ENCODE measurements around the gene CEACAM7. TPM values are rescaled to one million over a fixed set of nuclear protein-coding genes. Genes with fewer than 3 reads are reported as not detected.
A peak's percentile ranks its signal among the peaks of the same experiment; 100 is the strongest.

CEACAM7 gene
- 3.4 TPM for total RNA-seq

- Histone ChIP-seq H3K4me3 (no peak within 1 kb of the TSS), H3K27me3 (no peaks in the 10 kb centered on the region), H3K36me3 (no peaks in the 10 kb centered on the region), H3K9me3 (no peaks in the 10 kb centered on the region), H3K27ac (no peak within 1 kb of the TSS), H3K4me1 (no peaks in the 10 kb centered on the region)
- peak; percentile 64 for DNase-seq (ENCODE audit: extremely low spot score in 2 of 2)
- intact Hi-C loops (cut with DNase I) = no loop called here
- TF ChIP-seq, protein P1, sequence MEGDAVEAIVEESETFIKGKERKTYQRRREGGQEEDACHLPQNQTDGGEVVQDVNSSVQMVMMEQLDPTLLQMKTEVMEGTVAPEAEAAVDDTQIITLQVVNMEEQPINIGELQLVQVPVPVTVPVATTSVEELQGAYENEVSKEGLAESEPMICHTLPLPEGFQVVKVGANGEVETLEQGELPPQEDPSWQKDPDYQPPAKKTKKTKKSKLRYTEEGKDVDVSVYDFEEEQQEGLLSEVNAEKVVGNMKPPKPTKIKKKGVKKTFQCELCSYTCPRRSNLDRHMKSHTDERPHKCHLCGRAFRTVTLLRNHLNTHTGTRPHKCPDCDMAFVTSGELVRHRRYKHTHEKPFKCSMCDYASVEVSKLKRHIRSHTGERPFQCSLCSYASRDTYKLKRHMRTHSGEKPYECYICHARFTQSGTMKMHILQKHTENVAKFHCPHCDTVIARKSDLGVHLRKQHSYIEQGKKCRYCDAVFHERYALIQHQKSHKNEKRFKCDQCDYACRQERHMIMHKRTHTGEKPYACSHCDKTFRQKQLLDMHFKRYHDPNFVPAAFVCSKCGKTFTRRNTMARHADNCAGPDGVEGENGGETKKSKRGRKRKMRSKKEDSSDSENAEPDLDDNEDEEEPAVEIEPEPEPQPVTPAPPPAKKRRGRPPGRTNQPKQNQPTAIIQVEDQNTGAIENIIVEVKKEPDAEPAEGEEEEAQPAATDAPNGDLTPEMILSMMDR (IDR thresholded peaks at IDR 0.05) = no peak
- TF ChIP-seq POLR2AphosphoS5 (IDR thresholded peaks at IDR 0.05; ENCODE audit: insufficient read depth in 1 of 2, low read depth in 1 of 2) = no peak
Measured at GRCh38 chr19:41688098-41688497, at the start of gene CEACAM7. Gene CEACAM7 (minus strand): TSS chr19:41688270. CDS start chr19:41688165, 105 bp downstream.

GRCh38 chr19:41735071-41735600 is 47.1 kb upstream of the CEACAM7 start:
- Histone ChIP-seq H3K4me3 (no peak overlapping the region), H3K4me1 (no peaks in the 10 kb centered on the region), H3K36me3 (no peaks in the 10 kb centered on the region), H3K9me3 (no peaks in the 10 kb centered on the region), H3K27me3 (no peaks in the 10 kb centered on the region), H3K27ac (no peak overlapping the region)
- no peak for TF ChIP-seq POLR2AphosphoS5 (IDR thresholded peaks at IDR 0.05; ENCODE audit: insufficient read depth in 1 of 2, low read depth in 1 of 2)
- TF ChIP-seq, protein P1 (IDR thresholded peaks at IDR 0.05) = no peak
- TF ChIP-seq POLR2A (IDR thresholded peaks at IDR 0.05) = no peak
- no peak for DNase-seq (ENCODE audit: extremely low spot score in 2 of 2)
- intact Hi-C loops (cut with DNase I) = no loop called here

DNA sequence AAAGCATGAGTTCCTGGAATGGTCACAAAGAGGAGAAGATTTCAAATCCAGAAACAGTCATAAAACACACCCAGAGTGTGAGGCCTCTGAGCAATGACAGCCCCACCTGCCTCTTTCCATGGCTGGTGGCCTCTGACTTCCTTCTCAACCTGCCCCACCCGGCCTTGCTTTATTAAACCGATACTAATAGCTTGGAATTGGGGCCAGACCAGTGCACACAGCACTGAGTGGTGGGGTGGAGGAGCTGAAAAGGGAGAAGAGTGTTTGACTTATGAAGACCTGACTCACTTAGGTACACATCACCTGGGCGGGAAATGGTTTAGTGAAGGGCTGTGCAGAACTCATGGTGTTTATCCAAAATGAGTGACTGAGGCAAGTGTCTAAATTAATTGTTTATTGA is 46.5 kb upstream of the CEACAM7 start:
- Histone ChIP-seq H3K9me3 (no peaks in the 10 kb centered on the region), H3K27me3 (no peaks in the 10 kb centered on the region), H3K4me3 (no peak overlapping the region), H3K27ac (no peak overlapping the region), H3K4me1 (no peaks in the 10 kb centered on the region), H3K36me3 (no peaks in the 10 kb centered on the region)
- TF ChIP-seq POLR2A (IDR thresholded peaks at IDR 0.05) = no peak
- no peak for TF ChIP-seq POLR2AphosphoS5 (IDR thresholded peaks at IDR 0.05; ENCODE audit: insufficient read depth in 1 of 2, low read depth in 1 of 2)
- TF ChIP-seq, protein P1 (IDR thresholded peaks at IDR 0.05) = no peak
- DNase-seq (ENCODE audit: extremely low spot score in 2 of 2) = no peak
- intact Hi-C loops (cut with DNase I) = no loop called here

GRCh38 chr19:41734156-41734555 is 46.1 kb upstream of the CEACAM7 start:
- no peaks in the 10 kb centered on the region for H3K9me3 ChIP-seq
- intact Hi-C loops (cut with DNase I) = no loop called here
- TF ChIP-seq, protein P1 (IDR thresholded peaks at IDR 0.05) = no peak
- TF ChIP-seq POLR2A (IDR thresholded peaks at IDR 0.05) (no peak), POLR2AphosphoS5 (IDR thresholded peaks at IDR 0.05; ENCODE audit: insufficient read depth in 1 of 2, low read depth in 1 of 2) (no peak)
- no peak for DNase-seq (ENCODE audit: extremely low spot score in 2 of 2)
- H3K27me3 ChIP-seq = no peaks in the 10 kb centered on the region
- no peak overlapping the region for H3K4me3 ChIP-seq
- no peaks in the 10 kb centered on the region for H3K4me1 ChIP-seq
- H3K27ac ChIP-seq = no peak overlapping the region
- H3K36me3 ChIP-seq = no peaks in the 10 kb centered on the region

GRCh38 chr19:41726493-41726892 is 38.4 kb upstream of the CEACAM7 start:
- H3K4me1 ChIP-seq = no peaks in the 10 kb centered on the region
- no peak overlapping the region for H3K4me3 ChIP-seq
- no peaks in the 10 kb centered on the region for H3K9me3 ChIP-seq
- H3K27me3 ChIP-seq = no peaks in the 10 kb centered on the region
- H3K27ac ChIP-seq = no peak overlapping the region
- no peaks in the 10 kb centered on the region for H3K36me3 ChIP-seq
- TF ChIP-seq POLR2AphosphoS5 (IDR thresholded peaks at IDR 0.05; ENCODE audit: insufficient read depth in 1 of 2, low read depth in 1 of 2) = no peak
- TF ChIP-seq, protein P1 (IDR thresholded peaks at IDR 0.05) = no peak
- no peak for TF ChIP-seq POLR2A (IDR thresholded peaks at IDR 0.05)
- no peak for DNase-seq (ENCODE audit: extremely low spot score in 2 of 2)
- intact Hi-C loops (cut with DNase I) = no loop called here

All from vagina (tissue), 2 donors.